HG03520 (cell line): ENCODE results near the gene DTNBP1.

Experiments used
- ATAC-seq: cut with Tn5 transposase; IDR thresholded peaks from one replicate; pipeline ENCODE4 v1.9.1; 2021; ENCODE audit warnings: mild to moderate bottlenecking, moderate library complexity; ENCODE audit not compliant: unreplicated experiment

DTNBP1 gene

DNA sequence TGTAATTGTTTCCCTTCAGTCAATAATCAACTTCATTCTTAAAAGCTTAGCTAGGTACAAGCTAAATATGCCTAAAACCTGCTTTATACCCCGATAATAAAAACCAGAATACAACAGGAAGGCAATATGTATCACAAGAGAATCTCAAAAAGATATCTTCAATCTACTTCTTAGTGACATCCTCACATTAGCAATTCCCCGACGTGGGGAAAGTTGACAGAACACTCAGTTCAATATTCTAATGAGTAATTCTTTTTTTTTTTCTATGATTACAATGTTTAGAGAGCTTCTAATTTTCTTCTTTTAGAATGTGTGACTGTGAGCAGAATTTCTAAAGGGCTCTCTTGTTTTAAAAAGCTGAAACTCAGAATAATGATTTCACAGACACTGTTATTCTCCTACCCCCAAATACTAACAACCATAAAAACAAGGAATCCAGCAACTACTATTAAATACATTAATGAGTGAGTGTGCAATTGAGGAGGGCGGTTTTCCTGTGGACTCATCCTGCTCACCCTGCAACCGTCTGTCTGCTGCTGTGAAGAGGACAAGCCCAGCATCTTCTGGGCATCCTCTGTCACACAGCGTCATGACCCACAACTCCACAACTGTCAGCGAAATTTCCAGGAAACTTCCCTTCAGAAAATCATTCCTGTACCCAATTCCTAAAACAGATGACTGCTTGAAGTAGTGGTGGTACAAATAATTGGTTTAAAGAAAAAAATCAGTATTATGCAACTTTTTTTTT is 68.1 kb downstream of the DTNBP1 start:
- ATAC-seq, result no peak

DNA sequence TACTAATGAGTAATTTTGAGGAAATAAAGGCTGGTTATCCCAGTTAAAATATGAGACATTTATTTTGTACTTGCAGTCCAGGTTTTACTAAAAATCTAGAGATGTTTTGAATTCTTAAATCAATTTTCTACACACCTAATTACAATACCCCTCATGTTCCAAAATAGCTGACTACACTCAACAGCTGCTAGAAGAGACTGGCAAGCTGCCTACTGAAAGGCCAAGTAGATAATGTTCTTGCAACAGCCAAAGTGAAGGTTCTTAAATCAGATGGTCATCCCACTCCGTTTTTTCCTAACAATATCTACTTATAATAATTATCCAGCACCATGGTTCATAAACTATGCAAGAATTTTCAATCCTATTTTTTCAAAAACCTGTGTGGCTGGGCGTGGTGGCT is 69.0 kb downstream of the DTNBP1 start:
- no peak for ATAC-seq

GRCh38 chr6:15592610-15593009 is 70.2 kb downstream of the DTNBP1 start:
- no peak for ATAC-seq

GRCh38 chr6:15588971-15589634 is 73.7 kb downstream of the DTNBP1 start:
- ATAC-seq, result no peak

DNA sequence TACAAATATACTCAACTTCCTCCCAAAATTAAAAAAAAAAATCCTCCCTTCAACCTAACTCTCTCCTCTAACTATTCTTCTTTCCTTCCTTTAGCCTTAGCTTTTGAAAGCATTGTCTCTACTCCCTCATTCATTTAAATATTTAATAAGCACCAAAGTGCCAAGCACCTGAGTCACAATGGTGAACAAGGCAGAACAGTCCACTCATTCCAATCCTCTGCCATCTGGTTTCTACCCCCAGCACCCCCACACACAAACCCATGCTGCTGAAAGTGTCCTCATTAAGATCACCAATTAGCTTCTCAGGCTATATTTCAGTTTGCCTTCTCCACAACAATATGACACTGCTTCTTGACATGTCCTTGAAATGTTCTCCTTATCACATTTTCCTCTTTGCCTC is 76.3 kb downstream of the DTNBP1 start:
- no peak for ATAC-seq

DNA sequence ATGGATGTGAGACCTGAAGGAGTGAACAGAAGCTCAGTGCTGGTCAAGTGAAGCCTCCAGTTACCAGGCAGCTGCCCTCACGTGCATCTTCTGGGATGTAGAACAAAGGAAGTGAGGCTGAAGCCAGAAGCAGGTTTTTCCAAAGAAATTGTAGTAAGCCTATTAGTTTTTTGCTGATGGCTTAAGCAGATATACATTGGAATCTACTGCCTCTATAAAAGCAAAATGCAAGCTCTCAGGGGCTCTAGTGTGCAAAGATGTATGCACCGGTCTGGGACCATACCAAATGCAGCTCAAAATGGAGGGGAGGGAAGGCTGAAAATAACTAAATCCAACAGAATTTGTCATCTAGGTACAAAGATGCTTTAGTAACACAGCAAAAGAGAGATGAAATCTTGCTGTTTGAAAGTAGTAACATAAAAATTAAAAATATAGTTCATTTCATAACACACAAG is 77.0 kb downstream of the DTNBP1 start:
- no peak for ATAC-seq

DNA sequence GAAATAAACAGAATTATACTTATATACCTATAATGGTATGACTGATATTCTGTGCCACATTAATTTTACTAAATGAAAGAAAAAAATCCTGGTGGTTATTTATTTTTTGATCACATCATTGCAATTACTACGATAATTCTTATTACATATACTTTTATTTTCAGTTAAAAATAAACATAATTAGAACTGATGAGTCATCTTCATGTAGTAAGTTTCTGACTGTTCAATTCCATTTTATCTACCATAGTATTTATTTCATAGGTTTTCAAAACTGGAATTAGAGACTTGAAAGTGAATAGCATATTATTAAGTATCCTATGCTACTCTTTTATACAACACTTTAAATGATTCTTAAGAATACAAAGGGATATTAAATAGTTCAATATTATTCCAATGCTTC is 80.3 kb downstream of the DTNBP1 start:
- no peak for ATAC-seq

DNA sequence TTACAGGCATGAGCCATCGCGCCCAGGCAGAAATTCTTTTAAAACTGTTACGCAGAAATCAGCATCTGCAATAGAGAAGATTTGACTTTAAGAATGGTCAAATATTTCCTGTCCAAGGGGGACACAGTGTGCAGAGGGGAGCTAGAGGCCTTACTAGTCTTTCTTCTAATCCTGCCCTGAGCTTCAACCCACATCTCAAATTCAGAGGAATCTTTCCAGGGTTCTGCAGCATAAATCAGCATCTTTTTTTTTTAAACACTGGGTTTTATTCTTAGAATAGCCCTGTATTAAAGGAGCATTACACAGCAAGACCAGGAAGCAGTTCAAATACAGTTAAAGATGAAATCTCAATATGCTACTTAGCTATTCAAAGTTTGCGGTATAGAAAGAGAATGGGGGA is 81.1 kb downstream of the DTNBP1 start:
- ATAC-seq, result no peak

DNA sequence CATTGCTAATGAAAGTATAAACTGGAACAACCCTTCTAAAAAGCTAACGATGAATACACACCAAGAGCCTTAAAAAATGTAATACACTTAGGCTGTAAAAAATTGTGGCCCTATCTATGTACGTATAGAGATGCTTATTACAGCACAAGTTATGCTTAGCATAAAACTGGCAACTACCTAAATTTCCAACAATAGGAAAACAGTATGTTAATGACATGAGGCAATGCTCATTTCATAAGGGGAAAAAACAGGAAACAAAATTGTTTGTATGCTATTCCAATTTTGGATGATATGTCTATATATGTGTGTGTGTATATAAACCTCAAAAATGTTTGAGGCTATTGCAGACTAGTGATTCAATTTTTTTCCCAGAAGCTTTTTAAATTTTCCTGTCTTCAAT is 82.5 kb downstream of the DTNBP1 start:
- ATAC-seq, result no peak

DNA sequence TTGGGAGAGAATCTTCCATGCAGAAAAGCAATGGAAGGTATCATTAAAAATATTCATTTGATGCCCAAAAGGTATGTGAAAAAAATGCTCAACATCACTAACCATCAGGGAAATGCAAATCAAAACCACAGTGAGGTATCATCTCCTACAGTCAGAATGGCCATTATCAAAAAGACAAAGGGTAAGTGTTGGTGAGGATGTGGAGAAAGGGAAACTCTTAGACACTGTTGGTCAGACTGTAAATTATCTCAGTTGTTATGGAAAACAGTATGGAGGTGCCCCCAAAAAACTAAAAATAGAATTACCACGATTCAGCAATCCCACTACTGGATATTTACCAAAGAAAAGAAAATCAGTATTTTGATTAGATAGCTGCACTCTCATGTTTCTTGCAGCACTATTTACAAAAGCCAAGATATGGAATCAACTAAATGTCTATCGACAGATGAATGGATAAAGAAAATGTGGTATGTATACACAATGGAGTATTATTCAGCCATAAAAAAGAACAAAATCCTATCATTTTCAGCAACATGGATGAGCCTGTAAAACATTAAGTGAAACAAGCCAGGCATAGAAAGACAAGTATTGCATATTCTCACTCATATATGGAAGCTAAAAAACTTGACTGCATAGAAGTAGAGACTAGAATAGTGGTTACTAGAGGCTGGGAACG is 84.0 kb downstream of the DTNBP1 start:
- no peak for ATAC-seq

DNA sequence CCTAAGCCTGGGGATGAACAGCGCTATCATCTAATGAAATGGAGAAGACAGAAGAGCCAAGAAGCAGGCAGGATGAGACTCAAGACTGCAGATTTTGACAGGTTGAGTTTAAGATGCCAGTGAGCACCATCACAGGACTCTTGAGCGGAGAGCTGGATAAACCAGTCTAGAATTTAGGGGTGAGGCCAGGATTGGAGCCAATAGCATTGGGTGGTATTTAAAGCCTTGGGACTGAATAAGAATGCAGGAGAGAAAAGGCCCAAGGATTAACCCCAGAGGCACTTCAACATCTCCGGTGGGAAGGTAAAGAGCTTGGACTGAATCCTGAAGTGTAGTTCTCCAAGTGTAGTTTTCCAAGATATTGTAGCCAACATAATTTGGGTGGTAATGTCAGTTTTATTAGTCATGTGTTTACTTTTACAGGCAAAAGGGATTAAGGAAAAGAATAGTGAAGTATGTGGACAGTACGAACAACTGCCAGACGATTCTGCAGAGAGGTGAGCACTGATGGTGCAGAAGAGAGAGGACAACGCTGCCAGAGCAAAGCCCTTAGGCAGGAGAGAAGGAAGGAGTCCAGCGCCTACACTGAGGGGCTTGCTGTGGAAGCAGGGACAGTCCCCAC is 85.2 kb downstream of the DTNBP1 start:
- no peak for ATAC-seq

DNA sequence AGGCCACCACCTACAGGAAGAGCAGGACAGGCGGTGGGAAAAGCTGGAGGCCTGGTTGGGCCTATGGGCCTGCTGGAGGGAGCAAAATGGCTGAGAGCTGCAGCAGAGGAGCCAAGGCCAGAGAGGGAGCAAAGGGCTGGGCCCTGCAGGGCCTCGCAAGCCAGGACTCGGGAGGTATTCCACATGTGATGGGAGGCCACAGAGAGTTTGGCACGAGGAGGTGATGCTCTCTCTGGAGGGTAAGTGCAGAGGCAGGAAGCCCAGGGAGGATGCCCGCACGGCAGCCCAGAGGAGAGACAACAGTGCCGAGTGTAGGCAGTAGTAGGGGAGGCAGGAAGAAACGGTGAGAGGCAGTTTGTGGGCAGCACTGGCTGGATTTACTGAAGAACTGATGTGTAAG is 85.7 kb downstream of the DTNBP1 start:
- no peak for ATAC-seq

DNA sequence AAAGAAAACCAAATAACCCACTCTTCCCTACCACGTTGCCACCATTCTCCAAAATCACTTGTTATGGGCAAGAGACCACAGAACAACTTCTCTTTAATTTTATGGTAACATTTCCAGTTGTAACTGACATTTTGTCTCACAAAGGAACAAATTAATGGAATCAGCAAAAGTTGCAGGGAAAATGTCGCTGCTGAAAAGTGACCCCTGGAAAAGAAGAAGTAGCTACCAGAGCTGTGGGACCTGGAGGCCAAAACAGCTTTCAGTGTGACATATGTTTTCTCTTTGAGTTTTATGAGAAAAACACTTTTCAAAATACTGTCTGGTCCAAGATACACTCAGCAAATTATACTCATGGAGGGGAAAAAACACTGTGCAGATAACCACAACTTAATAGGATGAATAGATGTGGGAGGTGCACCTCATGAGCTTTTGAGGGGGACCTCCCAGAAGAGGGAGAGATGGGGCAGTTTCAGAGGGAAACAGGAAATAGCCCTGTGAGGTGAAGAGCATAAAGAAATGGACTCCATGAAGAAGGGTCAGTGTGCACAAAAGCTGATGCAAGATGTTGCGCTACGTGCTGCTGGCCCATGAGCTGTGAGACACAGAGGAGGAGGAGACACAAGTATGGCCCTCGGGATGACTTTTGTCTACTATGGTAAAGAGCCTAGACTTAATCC is 87.3 kb downstream of the DTNBP1 start:
- no peak for ATAC-seq

DNA sequence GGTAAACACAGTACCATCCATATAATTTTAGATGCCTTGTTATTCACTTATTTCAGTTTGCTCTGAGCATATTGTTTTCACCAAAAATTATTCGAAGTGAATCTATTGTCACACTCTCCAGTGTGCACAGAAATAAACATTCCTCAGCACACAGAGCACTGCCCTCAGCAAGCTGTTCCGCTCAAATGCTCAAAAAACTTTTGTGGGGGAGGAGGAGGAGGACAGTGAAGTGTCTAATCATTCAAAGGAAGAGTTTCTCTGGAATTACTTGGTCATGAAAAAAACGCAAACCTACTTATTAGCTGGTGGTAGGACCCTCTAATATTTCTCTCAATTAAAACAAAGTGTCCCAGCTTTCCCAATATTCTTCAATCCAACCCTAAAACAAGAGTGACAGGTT is 88.3 kb downstream of the DTNBP1 start:
- ATAC-seq, result no peak

DNA sequence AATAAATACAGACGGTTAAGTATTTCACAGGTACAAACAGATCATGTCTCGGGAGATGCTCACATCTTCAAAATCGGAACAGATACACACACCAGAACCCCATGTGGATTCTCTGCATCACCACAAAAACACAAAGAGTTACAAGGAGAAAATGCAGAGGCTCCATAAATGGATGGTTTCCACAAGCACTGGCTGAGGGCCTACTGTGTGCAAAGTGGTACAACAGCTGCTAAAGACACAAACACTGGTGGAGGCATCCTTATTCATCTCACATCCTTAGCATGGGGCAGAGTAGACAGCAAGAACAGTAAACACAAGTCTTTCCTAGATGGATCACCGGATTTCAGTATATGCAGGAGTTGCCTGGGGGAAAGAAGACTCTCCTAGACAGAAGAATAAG is 88.8 kb downstream of the DTNBP1 start:
- no peak for ATAC-seq

DNA sequence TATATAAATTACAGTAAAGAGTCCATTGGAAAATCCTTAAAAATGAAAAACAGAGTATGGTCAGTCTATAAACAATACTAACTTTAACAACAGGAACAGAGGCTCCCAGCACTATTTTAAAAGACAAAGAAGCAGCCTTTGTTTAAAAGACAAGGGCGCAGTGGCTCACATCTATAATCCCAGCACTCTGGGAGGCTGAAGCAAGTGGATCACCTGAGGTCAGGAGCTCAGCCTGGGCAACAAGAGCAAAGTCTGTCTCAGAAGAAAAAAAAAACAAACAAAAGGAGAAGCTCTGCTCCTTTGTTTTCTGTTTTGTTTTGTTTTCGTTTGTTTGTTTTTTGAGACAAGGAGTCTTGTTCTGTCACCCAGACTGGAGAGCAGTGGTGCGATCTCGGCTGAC is 89.4 kb downstream of the DTNBP1 start:
- ATAC-seq, result no peak

DNA sequence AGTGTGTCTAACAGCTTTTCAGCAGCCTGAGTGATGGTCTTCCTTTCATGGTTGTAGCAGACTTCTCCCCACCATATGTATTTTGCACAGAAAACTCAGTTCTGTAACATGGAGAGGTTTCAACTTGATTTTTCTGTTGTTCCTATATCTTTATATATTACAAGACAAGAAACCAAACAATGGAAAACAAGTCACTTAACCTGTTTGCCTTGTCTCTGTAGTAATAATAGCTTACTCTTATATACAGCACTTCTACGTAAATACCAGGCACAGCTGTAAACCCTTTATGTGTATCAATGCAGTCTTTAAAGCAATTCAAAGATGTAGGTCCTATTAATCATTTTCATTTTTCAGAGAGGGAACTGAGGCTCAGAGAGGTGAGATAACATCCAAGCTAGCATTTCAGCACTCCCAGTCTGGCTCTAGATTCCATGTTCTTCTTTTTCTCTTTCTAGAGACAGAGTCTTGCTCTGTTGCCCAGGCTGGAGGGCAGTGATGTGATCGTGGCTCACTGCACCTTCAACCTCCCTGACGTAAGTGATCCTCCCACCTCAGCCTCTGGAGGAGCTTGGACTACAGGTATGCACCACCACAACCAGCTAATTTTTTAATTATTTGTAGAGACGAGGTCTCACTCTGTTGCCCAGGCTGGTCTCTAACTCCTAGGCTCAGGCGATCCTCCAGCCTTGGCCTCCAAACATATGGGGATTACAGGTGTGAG is 90.4 kb downstream of the DTNBP1 start:
- no peak for ATAC-seq

DNA sequence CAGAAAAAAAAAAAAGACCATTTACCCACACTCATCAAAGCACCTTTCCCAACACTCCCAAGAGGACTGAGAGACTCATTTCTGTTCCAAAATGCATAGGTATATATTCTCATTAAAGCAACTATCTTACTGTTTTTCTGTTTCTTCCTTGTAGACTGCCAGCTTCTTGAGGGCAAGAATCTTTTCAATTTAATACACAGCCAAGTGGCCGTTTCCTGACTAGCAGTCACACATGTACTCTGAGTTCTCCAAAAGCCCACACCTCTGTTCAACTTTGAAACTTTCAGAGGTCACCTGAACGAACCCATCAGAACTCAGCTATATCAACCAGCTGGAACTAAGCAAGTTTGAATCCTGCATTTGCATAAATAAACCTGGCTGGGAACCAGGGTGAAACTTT is 92.7 kb downstream of the DTNBP1 start:
- no peak for ATAC-seq

GRCh38 chr6:15569035-15569995 is 93.5 kb downstream of the DTNBP1 start:
- no peak for ATAC-seq
